Measurements from ENCODE around the gene GLI3. TPM values are rescaled to one million over a fixed set of nuclear protein-coding genes. Genes with fewer than 3 reads are reported as not detected.

GLI3 gene
- polyA plus RNA-seq, 1 of the 3 experiments (the other 2 are of a cell fraction) = 0.08 TPM

GRCh38 chr7:42183547-42183946 is 53.5 kb downstream of the GLI3 start:
- peaks cover 49% of the 10 kb centered on the region for H3K27me3 ChIP-seq (ENCODE audit: insufficient read depth)
- no peak overlapping the region for H2AFZ ChIP-seq (ENCODE audit: low read depth)
- H3K79me2 ChIP-seq (ENCODE audit: insufficient read depth) = no peaks in the 10 kb centered on the region
- H3K36me3 ChIP-seq (replicated peaks in 1 of 2; ENCODE audit: control insufficient read depth in 1 of 2, insufficient read depth in 2 of 2, low read length in 1 of 2) = no peaks in the 10 kb centered on the region
- no peaks in the 10 kb centered on the region for H3K4me1 ChIP-seq (ENCODE audit: control insufficient read depth in 1 of 2, insufficient read depth in 2 of 2, low read depth in 1 of 2, low read length in 1 of 2)
- CTCF ChIA-PET = no interaction called here
- no peak overlapping the region for H3K4me2 ChIP-seq
- WGBS (ENCODE audit: low lambda C conversion rate) = 21% methylated on average over 6 of the region's 6 CpGs
- DNase-seq = no peak
- H3K9me3 ChIP-seq = no peaks in the 10 kb centered on the region
- POLR2A ChIA-PET = no interaction called here
- no peaks in the 10 kb centered on the region for H3K9me2 ChIP-seq
- no peaks in the 10 kb centered on the region for H4K20me1 ChIP-seq (ENCODE audit: insufficient read depth)
- no peak overlapping the region for H3K4me3 ChIP-seq (ENCODE audit: low read depth in 2 of 2, low read length in 1 of 2)
- no peak overlapping the region for H3K27ac ChIP-seq (ENCODE audit: low read depth in 2 of 2, low read length in 1 of 2)
- no peak for TF ChIP-seq NFIC (IDR thresholded peaks at IDR 0.05; ENCODE audit: borderline replicate concordance)
- no peak for TF ChIP-seq SIN3A (IDR thresholded peaks at IDR 0.05; ENCODE audit: borderline replicate concordance, low read depth, low read length)
- TF ChIP-seq ZBTB33 (IDR thresholded peaks at IDR 0.05; ENCODE audit: borderline replicate concordance, low read depth) = no peak
- no peak for TF ChIP-seq YY1 (IDR thresholded peaks at IDR 0.05; ENCODE audit: low read depth)
- no peak for TF ChIP-seq TCF12 (IDR thresholded peaks at IDR 0.05)
- no peak for TF ChIP-seq PBX3 (IDR thresholded peaks at IDR 0.05)
- no peak for TF ChIP-seq CHD2 (IDR thresholded peaks at IDR 0.05; ENCODE audit: low read length, partially characterized antibody)
- TF ChIP-seq MEF2A (IDR thresholded peaks at IDR 0.05; ENCODE audit: borderline replicate concordance, low read depth) = no peak
- TF ChIP-seq NRF1 (IDR thresholded peaks at IDR 0.05; ENCODE audit: low read depth, low read length) = no peak
- no peaks in the 10 kb centered on the region for H3F3A ChIP-seq (replicated peaks; ENCODE audit: insufficient read depth)
- H3K9ac ChIP-seq = no peak overlapping the region

- Histone ChIP-seq H3K27me3 (ENCODE audit: insufficient read depth) (peaks cover 57% of the 10 kb centered on the region), H3K4me2 (no peak overlapping the region), H3K9me3 (no peaks in the 10 kb centered on the region), H3F3A (replicated peaks; ENCODE audit: insufficient read depth) (no peaks in the 10 kb centered on the region), H3K9ac (no peak overlapping the region), H4K20me1 (ENCODE audit: insufficient read depth) (no peaks in the 10 kb centered on the region), H2AFZ (ENCODE audit: low read depth) (no peak overlapping the region), H3K27ac (ENCODE audit: low read depth in 2 of 2, low read length in 1 of 2) (no peak overlapping the region), H3K4me3 (ENCODE audit: low read depth in 2 of 2, low read length in 1 of 2) (no peak overlapping the region), H3K4me1 (ENCODE audit: control insufficient read depth in 1 of 2, insufficient read depth in 2 of 2, low read depth in 1 of 2, low read length in 1 of 2) (no peaks in the 10 kb centered on the region), H3K9me2 (no peaks in the 10 kb centered on the region), H3K36me3 (replicated peaks in 1 of 2; ENCODE audit: control insufficient read depth in 1 of 2, insufficient read depth in 2 of 2, low read length in 1 of 2) (no peaks in the 10 kb centered on the region), H3K79me2 (ENCODE audit: insufficient read depth) (no peaks in the 10 kb centered on the region)
- 4% methylated on average over 4 of the region's 4 CpGs for WGBS (ENCODE audit: low lambda C conversion rate)
- DNase-seq = no peak
- POLR2A ChIA-PET = no interaction called here
- CTCF ChIA-PET = no interaction called here
- TF ChIP-seq ELF1 (IDR thresholded peaks at IDR 0.05) = no peak
- TF ChIP-seq TAF1 (IDR thresholded peaks at IDR 0.05; ENCODE audit: borderline replicate concordance, low read depth, low read length) = no peak
- no peak for TF ChIP-seq NFIC (IDR thresholded peaks at IDR 0.05; ENCODE audit: borderline replicate concordance)
- TF ChIP-seq MAX (IDR thresholded peaks at IDR 0.05; ENCODE audit: low read depth) = no peak
- TF ChIP-seq FOXJ3 (CRISPR knock-in tag; IDR thresholded peaks at IDR 0.05) = no peak
- TF ChIP-seq POLR2AphosphoS5 (IDR thresholded peaks at IDR 0.05; ENCODE audit: low read depth, low read length) = no peak
- TF ChIP-seq EZH2phosphoT487 (IDR thresholded peaks at IDR 0.05; ENCODE audit: borderline replicate concordance, low read depth) = no peak
- TF ChIP-seq FOXM1 (IDR thresholded peaks at IDR 0.05; ENCODE audit: low read depth) = no peak
- TF ChIP-seq PBX3 (IDR thresholded peaks at IDR 0.05) = no peak
- TF ChIP-seq FOSL2 (IDR thresholded peaks at IDR 0.05; ENCODE audit: borderline replicate concordance, low read depth) = no peak
- TF ChIP-seq USF1 (IDR thresholded peaks at IDR 0.05; ENCODE audit: borderline replicate concordance, low read depth) = no peak
- no peak for TF ChIP-seq MEF2A (IDR thresholded peaks at IDR 0.05; ENCODE audit: borderline replicate concordance, low read depth)
- no peak for TF ChIP-seq RFX5 (IDR thresholded peaks at IDR 0.05; ENCODE audit: low read length)
- no peak for TF ChIP-seq USF2 (IDR thresholded peaks at IDR 0.05; ENCODE audit: borderline replicate concordance, low read depth, low read length)
- no peak for TF ChIP-seq JUND (IDR thresholded peaks at IDR 0.05)
- TF ChIP-seq ZBTB33 (IDR thresholded peaks at IDR 0.05; ENCODE audit: borderline replicate concordance, low read depth) = no peak
- TF ChIP-seq NRF1 (IDR thresholded peaks at IDR 0.05; ENCODE audit: low read depth, low read length) = no peak
Measured at GRCh38 chr7:42181566-42181965, 55.4 kb downstream of the GLI3 start.

All from SK-N-SH (cell line).